GM18867 (cell line): ENCODE results near the gene KCNA10.

ENCODE experiments used
- ATAC-seq: cut with Tn5 transposase; IDR thresholded peaks from one replicate; pipeline ENCODE4 v1.9.1; 2021; ENCODE audit warnings: mild to moderate bottlenecking, moderate library complexity; ENCODE audit not compliant: unreplicated experiment

Gene KCNA10

DNA sequence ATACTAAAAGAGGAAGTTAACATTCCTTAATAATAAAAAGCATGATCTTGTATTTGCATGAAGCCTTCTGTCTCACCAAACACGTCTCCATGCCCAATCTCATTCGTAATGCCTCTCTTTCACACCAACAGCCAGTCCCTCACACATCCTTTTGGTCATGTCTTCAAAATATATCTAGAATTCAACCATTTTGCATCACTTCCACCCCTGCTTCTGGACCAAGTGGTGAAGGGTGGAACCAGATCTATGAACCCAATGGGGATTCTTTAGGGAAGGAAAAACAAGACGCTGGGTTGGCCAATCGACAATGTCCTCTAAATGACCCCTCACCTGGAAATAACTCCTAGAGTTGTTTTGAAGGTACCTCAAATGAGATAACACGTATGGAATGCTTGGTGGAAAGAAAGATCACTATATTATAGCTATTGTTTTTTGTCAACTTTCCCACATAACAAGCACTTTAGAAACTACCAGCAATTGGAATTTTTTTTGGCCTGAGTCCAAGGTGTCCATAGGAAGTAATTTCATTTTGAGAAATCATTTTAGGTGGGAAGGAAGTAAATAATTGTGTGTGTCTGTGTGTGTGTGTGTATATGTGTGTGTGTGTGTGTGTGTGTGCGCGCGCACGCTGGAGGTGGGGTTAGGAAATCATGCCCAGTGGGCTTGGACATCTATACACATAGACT, at the start of gene KCNA10:
TSS of gene KCNA10 (minus strand) at position 51 of the 686 bp plus-strand sequence. CDS start 388 bp downstream, outside the sequence.
- ATAC-seq: no peak

GRCh38 chr1:110566836-110567235, 47.9 kb upstream of the KCNA10 start:
- ATAC-seq: no peak

DNA sequence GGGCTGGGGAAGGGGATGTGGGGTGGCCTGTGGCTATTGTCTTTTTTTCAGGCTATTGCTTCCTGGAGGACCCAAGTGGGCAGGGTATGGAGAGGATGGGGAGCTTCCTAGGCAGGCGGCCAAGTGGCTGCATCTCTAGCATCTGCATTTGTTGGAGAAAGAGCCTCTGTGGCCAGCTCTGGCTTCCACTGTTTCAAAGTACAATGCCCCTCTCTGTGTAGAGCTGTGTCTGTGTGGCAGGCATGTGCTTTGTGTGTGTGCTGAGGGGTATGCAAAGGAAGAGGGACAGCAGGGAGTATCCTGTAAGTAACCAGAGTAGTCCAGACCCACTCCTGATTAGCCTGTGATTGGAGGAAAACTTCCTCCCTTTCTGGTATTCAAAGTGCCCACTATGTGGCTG, 46.6 kb upstream of the KCNA10 start:
- ATAC-seq: no peak

DNA sequence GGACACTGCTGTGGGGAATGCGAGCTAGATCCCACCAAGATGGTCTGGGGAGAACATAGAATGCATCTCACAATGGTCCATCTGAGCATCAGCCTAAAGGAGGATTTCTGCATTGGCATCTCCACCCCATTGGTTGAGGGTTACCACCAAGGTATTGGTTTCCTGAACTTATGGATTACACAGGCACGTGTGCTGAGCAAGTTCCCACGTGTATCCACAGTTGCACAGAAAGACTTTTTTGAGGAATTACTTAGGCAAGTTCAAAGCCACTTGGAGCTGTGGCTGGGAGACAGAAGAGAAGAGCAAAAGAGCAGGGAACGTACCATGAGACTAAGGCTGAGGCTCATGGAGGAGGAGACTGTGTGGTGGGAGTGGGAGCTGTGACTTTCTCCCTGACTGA, 44.1 kb upstream of the KCNA10 start:
- no peak for ATAC-seq

GRCh38 chr1:110561596-110561995, 42.6 kb upstream of the KCNA10 start:
- ATAC-seq: no peak

- ATAC-seq: no peak
Measured at GRCh38 chr1:110559157-110559556, 40.2 kb upstream of the KCNA10 start.

GRCh38 chr1:110557481-110557880, 38.5 kb upstream of the KCNA10 start:
- ATAC-seq: no peak

DNA sequence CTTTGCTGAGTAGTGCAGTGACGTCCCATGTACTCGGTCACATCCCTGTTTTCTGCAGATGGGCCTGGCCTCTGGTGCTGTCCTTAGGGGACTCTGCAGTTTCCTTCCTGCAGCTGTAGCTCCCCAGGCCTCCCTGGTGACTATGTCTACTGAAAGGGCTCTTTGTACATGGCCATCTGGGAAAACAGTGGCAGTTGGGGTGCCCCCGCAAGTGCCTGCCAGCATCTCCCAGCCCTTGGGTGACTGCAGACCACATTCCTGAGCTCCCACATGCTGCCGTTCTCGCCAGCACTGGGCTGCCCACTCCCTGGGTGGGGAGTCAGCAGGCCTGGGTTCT, 37.5 kb upstream of the KCNA10 start:
- ATAC-seq: no peak

- ATAC-seq: no peak
Measured at GRCh38 chr1:110555807-110556470, 37.0 kb upstream of the KCNA10 start.

- peak; percentile 56 for ATAC-seq
Measured at GRCh38 chr1:110554871-110555801, 36.2 kb upstream of the KCNA10 start.

GRCh38 chr1:110551278-110551809, 32.4 kb upstream of the KCNA10 start:
- no peak for ATAC-seq

DNA sequence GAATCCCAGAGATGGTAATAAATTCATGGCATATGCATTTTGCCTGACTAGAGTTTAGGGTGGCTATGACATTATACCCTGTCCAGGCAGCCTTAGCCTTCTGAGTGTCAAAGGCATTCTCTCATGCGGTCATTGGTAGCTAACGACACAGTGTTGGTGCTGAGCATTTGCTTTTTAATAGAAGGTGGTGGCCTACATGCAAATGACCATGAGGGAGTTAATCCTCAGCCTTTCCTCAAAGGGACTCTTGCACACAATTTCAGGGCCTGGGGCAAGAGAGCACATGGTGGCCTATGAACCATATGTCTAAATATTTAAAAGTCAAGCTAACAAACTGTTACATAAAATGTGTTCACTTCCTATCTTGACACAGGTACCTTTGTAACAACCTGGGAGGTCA, 30.9 kb upstream of the KCNA10 start:
- ATAC-seq: no peak

GRCh38 chr1:110548381-110548780, 29.4 kb upstream of the KCNA10 start:
- ATAC-seq: no peak

DNA sequence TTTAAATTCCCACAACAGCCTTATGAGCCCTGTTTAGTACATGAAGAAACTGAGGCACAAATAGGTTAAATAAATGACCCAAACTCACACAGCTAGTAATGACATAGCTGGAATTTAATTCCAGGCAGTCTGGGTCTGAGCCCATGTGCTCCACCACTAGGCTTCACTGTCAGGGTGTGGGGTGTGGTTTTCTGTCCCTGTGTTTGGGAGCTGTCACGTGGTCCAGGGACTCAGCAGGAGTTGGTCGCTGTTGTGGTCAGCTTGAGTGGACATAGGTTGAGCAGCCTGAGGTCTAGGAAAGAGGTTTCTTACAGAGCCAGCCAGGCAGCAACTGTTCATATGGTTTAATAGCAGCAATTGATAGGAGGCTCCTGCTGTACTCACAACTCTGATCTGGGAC, 28.0 kb upstream of the KCNA10 start:
- no peak for ATAC-seq

- no peak for ATAC-seq
Measured at GRCh38 chr1:110545492-110545891, 26.5 kb upstream of the KCNA10 start.

- no peak for ATAC-seq
Measured at GRCh38 chr1:110544753-110545152, 25.8 kb upstream of the KCNA10 start.

DNA sequence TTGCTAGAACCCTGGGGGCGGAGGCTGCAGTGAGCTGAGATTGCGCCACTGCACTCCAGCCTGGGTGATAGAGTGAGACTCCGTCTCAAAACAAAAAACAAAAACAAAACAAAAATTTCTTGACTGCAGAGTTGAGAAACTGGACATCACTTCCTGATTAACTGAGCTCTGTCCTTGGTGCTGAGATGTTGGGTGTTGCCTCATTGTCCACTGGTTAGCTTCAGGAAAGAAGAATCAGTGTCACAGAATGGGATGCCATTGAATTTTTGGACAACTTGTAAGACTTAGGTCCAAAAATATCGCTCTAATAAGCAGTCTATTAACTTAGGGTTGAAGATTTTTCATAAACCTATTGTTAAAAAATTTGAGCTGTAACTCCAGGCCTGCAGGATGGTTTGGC, 23.8 kb upstream of the KCNA10 start:
- no peak for ATAC-seq

DNA sequence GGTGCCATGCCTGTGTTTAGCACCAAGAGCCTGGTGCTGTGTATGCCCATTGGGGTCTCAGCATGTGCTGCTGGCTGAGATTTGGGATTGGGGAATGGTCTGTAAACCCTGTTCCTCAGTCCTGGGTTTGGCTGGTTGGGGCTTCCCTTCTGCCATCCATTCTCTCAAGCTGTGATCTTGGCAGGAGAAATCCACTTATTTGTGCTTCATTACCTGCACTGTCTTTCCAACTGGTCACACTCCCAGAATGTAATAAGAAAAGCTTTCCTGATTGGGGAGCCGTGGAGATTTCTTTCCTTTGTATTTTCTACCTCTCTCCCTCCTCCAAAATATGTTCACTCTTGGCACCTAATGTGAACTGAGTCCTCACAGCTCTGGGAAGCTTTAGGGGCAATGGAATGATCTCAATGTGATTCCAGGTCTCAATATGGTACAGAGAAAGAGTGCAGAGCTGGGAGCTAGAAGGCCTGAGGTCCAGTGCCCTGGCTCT, 23.0 kb upstream of the KCNA10 start:
- ATAC-seq: no peak

DNA sequence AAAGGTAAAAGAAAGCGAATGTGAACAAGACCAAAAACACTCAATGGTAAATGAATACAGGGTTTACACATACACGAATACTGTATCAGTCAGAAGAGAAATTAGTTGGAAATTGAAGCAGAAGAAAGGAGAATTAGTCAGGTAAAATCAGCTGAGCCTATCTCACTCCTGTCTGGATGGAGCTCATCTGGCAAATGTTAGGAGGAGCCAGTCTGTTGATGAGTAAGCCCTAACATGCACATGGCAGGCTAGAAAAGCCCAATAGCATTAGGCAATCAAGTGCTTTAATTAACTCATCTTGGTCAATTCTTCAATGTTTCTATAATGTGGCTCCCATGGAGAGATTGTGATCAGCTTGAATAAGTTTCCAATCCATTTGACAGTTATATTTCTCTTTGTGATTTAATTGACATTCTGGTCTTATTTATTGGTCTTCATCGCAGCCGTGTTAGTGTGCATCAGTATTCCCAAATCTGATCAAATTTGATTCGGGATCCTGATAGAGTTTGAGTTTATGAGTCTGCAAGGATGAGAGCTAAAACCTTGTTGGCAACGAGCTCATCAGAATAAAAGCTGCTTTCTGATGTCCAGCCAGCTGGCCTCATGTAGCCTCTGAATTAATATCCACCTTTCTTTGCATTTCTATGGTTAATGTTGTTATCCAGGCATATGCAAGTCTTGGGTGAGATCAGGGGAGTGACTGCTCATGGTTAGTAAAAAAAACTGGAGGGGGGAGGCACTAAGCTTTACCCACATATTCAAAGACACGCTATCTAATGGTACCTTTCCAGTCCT, 22.1 kb upstream of the KCNA10 start:
- ATAC-seq: no peak

GRCh38 chr1:110538921-110539320, 19.9 kb upstream of the KCNA10 start:
- no peak for ATAC-seq
